NCI-H345 (cell line): ENCODE measurements around the gene PRDM16.

Experiments used
- DNase-seq: peaks from one replicate; lab custom pipeline; 2025; lab: John Stamatoyannopoulos, UW

PRDM16 gene

GRCh38 chr1:3103967-3104677 lies 35.1 kb downstream of the PRDM16 start:
- no peak for DNase-seq

DNA sequence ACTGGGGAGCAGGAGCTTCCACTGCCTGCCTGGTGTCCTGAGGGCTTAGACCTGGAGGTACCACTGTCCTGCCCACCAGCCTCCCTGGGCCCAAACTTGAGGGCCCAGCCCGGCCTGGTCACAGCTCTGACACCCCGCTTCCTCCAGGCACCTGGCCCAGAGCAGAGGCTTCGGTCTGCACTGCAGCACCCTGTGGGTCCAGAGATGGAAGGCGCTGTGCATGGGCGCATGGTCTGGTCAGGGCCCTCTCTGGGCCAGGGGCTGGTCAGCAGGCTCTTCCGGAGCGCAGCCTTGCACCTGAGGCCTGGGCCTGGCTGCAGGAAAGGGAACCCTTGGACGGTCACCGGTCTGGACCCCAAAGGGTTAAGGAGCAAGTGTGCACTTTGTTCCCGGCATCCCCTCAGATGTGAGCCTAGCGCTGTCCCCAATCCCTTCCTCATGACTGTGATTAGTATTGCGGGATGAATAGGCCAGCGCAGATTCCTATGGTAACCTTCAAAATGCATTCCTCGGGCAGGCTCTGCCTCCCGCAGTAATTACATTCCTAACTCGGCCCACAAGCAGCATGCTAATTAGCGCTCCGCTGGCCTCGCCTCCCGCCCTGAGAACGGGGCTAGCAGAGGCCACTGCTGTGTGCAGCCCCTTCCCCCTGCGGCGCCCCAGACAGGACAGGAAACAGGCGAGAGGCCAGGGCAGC lies 36.3 kb downstream of the PRDM16 start:
- no peak for DNase-seq

- no peak for DNase-seq
Measured at GRCh38 chr1:3106216-3106615, 37.2 kb downstream of the PRDM16 start.

DNA sequence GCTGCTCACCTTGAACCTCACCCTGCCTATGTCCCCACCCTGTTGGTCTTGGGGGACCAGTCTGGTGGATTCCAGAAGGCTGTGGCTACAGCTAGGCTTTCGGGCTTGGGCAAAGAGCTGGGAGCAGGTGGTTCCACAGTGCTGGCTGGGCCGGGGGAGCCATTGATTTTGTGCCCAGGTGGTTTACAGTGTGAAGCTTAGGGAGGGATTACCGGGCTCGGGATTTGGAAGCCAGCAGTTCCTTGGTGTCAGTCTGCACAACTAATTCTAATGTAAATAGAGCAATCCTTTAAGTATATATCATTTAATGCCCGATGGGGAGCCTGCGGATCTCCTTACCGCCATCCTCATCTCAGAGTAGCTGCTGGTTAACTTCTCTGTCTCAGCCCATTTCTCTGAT lies 38.2 kb downstream of the PRDM16 start:
- DNase-seq, result no peak

DNA sequence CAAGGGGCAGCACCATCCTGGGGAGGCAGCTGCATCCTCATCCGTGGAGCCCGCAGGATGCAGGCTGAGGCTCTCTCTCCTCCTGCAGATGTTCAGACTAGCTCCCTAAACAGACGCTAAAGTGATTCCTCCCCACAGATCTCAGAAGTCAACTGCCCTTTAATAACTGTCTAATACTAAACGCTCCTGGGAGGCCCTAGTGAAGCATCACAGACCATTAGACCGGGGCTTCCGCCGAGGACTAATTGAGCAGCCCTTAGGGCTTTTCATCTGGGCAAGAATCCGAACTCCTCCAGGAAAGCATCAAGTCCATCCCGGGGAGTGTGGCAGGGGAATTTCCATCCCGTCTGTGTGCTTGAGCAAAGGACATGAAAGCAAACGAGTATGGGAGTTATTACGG lies 40.4 kb downstream of the PRDM16 start:
- DNase-seq, result no peak

GRCh38 chr1:3111348-3112021 lies 42.5 kb downstream of the PRDM16 start:
- DNase-seq, result no peak

DNA sequence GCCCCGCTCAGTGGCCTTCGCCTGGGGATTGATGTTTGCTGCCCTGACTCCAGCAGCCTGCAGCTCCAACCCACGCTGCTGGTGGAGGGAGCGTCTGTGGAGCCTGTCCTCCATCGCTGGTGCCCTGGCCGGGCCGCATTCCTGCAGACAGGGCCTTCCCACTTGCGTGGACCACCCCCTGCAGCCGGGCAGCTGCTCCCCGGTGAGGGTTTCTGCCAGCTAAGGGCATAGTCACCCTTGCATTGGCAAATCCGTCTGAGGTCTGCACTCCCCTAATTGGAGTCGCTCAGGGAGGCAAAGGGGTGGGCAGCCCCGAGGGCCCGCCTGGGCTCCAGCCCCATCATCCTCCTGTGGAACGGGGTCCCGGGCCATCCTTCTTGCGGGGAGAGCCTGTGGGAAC lies 43.5 kb downstream of the PRDM16 start:
- no peak for DNase-seq

- DNase-seq, result no peak
Measured at GRCh38 chr1:3113047-3113740, 44.2 kb downstream of the PRDM16 start.

DNA sequence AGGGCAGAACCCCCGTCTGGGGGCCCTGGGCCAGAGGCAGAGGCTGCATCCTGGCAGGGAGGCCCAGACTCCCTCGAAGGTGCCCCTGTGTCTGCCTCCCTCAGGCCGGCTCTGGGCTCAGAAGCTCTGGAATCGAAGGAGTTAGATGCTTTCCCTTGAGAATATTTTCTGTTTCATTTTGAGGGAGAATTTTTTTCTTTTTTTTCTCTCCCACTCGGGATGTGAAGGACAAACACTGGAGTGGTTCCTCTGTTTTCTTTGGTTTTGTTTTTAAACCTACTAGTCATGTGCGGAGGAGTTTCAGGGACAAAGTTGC lies 44.7 kb downstream of the PRDM16 start:
- DNase-seq, result no peak

GRCh38 chr1:3114131-3114744 lies 45.2 kb downstream of the PRDM16 start:
- DNase-seq, result no peak

DNA sequence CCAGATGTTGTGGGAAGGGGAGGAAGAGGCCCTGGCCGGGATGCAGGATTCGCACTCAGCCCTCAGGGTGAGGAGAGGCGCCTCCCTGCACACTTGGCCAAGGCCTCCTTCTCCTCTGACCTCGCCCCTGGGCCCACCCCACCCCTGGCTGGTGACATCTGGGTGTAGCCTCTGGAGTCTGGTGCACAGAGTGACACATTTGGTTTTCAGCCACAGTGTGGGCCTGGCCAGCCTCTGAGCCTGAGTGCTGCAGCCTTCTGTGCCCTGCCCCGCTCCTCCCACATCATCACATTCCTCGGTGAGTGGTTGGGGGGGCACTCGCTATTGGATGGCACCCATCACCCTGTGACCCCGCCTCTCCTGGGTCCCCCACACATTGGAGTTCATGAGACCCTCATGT lies 45.8 kb downstream of the PRDM16 start:
- no peak for DNase-seq

GRCh38 chr1:3115275-3116149 lies 46.5 kb downstream of the PRDM16 start:
- DNase-seq, result no peak

- no peak for DNase-seq
Measured at GRCh38 chr1:3116150-3116510, 47.1 kb downstream of the PRDM16 start.

DNA sequence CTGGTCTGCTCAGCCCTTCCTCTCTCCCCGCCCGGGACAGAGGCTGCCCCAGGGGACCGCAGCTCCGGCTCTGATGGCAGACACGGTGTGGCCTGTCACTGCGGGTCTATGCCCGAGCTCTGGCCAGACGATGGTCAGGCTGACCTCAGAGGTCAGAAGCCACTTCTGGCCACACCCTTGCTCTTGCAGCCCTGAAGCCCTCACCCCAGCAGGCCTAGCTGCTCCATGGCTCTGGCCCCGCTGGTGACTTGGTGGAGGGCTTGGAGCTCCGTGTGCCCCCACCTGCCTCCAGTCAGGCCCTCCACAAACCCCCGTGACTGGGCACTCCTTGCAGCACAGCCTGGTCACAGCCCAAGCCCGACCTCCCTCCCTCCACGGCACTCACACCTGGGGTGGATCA lies 47.6 kb downstream of the PRDM16 start:
- DNase-seq, result no peak

- no peak for DNase-seq
Measured at GRCh38 chr1:3117879-3118278, 48.9 kb downstream of the PRDM16 start.

DNA sequence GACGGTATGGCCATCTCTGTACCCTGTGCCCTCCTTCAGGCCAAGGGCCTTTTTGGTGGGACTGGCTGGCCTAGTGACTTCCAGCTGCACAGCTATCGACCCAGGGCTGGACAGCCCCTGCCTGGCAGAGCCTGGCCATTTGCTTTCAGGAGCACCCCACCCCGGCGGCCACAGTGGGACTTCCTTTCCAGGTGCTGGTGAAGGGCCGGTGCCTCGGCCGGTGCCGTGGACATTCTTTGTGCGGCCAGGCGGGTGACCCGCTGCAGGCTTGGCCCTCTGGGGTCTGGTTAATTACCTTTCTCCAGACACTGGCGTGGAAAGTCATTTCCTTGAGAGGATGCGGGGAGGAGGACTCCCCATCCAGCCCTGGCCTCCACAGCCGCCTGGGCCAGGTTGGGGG lies 50.1 kb downstream of the PRDM16 start:
- no peak for DNase-seq

GRCh38 chr1:3119725-3120124 lies 50.7 kb downstream of the PRDM16 start:
- DNase-seq, result no peak

DNA sequence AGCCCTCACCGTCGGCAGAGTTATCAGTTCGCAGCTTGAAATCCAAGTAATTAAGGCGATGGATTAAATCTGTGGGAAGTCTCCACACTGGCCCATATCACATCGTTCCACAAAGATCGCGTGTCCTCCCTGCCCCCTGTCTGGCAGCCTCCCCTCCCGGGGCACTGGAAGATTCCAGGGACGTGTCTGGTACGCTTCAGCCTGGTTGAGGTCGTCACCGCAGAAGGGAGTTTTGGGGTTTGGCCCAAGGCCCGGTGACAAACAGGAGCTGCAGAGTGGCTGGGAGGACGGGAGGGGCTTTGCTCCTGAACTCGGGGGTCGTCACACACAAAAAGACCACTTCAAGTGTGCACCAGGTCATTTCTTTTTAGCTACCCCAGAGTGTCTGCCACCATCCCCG lies 51.1 kb downstream of the PRDM16 start:
- no peak for DNase-seq

DNA sequence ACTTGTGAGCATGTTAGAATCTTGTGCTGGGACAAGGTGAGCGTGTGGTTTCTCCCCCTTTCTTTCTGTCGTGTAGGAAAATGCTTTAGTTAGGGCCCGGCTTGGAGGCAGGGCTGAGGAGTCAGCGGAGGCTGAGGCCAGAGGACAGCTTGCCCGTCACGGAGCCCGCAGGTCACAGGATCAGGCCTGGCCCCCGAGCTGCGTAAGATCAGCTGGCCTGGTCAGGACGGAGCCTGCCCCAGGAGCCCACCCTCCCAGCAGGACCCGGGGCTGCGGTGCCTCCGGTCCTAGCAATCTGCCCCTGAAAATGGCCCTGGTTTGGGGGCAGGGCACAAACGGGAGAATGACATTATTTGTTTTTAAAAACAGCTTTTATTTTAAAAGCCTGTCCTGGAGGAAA lies 52.0 kb downstream of the PRDM16 start:
- DNase-seq, result no peak

- no peak for DNase-seq
Measured at GRCh38 chr1:3121401-3122210, 52.6 kb downstream of the PRDM16 start.

DNA sequence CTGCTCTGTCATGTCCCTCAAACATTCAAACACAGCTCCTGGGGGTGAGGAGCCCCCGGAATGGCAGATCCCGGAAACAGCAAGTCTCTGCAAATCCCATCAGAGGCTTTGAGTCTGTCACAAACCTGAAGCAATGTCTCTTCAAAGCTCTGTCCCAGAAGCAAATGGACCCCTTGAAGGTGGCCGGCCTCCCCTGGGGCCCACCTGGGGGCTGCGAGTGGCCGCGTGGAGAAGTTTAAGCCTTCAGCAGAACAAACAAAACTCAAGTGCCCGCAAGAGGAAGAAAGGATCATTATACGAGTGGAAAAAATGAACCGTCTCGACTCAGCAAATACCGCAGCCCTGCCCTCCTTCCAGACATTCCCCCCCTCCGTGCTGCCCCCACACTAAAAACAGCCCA lies 53.3 kb downstream of the PRDM16 start:
- no peak for DNase-seq
